Hematopoietic multipotent progenitor cell treated with erythropoietin and hydrocortisone succinate and interleukin-3 and kit ligand, for 17 days (in vitro differentiated cells): ENCODE data around the gene SLC12A5.
"Not testable (repeated sequence)": the region's sequence is repeated elsewhere in the genome, so short reads cannot be mapped to it uniquely, and the experiment has no call there.

Source experiments
- DNase-seq: peaks from one replicate; pipeline ENCODE4 v3.0.0-alpha.2; 2015; ENCODE audit warnings: low spot score

The SLC12A5 gene

GRCh38 chr20:46028772-46029371 is at the start of gene SLC12A5:
TSS of gene SLC12A5 (plus strand) at chr20:46029215. CDS start at chr20:46029345, 130 bp downstream.
- DNase-seq, result no peak

- no peak for DNase-seq
These were observed 47.8 kb upstream of the SLC12A5 start for GRCh38 chr20:45981261-45981660.

GRCh38 chr20:45983279-45983743 is 45.7 kb upstream of the SLC12A5 start:
- DNase-seq, result no peak

DNA sequence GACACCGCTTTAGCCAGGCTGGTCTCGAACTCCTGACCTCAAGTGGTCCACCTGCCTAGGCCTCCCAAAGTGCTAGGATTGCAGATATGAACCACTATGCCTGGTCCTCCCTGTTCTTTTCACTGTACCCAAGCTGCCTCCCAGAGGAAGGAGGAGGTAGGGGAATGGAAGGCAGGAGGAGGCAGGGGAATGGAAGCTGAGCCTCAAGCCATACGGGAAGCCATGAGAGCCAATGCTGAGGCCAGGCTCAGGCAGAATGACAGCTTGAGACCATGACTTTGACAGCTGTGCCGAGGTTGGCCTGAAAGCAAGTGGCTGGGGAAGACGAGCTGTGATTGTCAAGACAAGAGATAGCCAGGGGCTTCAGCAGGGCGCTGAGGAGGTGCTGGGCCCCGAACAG is 43.4 kb upstream of the SLC12A5 start:
- DNase-seq, result no peak

DNA sequence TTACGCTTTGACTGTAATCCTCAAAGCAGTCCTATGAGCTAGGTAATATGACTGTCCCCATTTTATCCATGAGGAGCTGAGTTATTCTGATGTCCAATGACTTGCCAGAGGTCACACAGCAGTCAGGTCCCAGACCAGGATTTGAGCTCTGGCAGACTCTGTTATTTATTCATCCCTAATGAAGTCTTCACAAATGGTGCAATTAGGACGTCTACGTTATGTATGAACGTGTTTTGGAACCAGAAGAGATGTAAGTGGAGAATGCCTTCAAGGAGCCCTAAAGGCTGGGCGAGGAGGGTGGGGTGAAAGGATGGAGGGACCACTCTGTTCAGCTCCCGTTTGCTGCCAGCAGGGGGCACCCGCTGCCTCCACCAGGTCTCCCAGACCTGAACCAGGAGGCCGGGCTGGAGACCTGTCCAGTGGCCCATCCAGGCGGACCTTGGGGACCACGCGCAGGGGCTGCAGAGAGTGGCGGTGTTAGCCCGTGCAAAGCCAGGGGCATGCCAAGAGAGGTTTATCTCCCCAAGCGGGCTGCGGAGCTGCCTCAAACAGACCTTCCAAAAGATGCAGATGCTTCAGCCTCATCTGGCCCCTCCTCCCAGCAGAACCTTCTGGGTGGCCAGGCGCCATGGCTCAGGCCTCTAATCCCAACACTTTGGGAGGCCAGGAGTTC is 41.8 kb upstream of the SLC12A5 start:
- peak; percentile 76 for DNase-seq

DNA sequence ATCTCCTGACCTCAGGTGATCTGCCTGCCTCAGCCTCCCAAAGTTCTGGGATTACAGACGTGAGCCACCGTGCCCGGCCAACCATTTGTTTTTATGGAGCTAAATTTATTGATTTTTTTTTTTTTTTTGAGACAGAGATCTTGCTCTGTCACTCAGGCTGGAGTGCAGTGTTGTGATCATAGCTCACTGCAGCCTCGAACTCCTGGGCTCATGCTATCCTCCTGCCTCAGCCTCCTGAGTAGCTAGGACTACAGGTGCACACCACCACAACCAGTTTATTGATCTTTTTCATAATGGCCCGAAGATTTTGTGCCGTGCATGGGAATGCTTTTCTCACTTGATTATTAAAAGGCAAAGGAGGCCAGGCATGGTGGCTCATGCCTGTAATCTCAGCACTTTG is 40.2 kb upstream of the SLC12A5 start:
- DNase-seq, result not testable (repeated sequence)

- DNase-seq, result no peak
These were observed 37.4 kb upstream of the SLC12A5 start for GRCh38 chr20:45991616-45992015.

DNA sequence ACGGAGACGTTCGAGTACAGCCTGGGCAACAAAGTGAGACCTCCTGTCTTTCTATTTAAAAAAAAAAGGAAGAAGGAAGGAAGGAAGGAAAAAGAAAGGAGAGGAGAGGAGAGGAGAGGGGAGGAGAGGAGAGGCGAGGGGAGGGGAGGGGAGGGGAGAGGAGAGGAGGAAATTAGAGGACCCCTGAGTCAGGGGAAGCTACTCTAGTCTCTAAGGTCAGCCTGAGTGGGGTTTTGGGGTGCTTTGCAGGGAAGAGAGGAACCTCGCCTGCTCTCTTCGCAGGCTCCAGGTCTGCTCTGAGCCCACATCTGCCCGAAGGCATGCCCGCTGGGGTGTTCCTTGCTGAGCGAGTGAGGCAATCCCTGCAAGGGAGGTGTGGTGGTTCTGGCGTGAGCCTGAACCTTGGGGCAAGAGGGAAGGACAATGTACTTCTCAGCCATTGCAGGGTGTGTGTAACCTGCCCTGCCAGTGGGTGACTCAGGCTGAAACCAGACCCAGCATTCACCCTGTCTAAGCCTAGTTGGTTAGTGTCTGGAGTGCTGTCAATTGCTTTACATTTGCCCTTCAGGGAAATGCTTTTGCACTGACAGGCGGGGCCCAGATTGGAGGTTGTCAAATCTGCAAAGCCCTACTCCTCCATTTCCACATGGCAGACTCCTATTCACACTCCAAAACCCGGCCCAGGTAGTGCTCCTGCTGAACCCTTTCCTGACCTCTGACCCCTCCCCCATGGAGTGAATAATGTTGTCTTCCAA is 35.6 kb upstream of the SLC12A5 start:
- DNase-seq, result no peak

DNA sequence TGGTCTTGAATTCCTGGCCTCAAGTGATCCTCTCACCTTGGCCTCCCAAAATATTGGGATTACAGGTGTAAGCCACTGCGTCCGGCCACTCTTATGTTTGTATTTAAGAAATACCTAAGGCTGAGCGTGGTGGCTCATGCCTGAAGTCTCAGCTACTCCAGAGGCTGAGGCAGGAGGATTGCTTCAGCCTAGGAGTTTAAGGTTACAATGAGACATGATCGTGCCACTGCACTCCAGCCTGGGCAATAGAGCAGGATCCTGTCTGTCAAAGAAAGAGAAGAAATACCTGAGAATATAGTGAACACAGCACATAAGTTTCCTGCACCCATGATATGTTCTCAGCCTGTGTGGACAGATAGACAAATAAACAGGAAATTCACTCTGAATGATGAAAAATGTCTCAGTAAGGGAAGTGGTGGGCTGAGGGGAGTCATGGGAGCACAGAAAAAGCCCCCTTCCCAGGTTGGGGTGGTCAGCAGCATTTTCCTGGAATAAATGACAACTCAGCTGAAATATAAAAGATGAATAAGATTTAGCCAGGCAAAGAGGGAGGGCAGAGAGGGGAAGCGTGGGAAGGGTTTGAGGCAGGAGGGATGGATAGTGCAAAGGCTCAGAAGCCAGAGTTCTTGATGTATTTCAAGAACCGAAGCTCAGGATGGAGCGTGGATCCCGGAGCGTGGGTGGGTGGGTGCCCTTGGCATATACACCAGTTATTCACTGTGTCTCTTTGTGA is 34.1 kb upstream of the SLC12A5 start:
- no peak for DNase-seq

- not testable (repeated sequence) for DNase-seq
These were observed 33.4 kb upstream of the SLC12A5 start for GRCh38 chr20:45995495-45996097.

- no peak for DNase-seq
These were observed 31.8 kb upstream of the SLC12A5 start for GRCh38 chr20:45997187-45997586.

DNA sequence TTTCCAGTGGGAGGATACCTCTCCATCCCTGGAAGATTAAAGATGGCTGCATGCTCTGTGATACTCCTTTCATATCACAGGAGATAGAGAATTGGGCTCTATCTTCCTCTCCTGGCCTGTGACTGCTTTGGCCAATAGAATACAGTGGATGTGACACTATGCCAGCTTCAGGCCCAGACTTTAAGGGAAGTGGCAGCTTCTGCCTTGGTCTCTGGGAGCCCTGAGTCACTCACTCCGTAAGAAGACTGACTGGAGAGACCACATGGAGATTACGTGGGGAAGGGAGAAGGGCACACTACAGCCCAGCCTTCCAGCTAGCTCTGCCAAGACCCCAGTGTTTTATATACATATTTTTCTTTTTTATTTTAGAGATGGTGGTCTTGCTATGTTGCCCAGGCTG is 30.7 kb upstream of the SLC12A5 start:
- DNase-seq, result no peak

DNA sequence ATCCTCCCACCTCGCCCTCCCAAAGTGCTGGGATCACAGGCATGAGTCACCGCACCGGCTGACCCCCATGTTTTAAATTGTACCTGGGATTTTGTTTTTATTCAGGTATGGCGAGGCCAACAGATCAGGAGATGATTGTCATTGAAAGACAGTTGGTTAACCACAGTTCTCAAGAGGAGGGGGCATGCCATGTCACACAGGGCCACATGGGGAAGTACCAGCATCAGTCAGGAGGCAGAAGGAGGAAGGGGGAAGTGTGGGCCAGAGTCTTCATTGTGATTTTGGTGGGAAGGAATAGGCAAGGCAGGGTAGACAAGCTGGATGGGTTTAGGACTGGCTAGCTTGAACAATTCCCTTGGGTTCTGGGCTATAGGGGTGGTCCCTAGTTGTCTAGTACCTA is 30.3 kb upstream of the SLC12A5 start:
- DNase-seq, result no peak

DNA sequence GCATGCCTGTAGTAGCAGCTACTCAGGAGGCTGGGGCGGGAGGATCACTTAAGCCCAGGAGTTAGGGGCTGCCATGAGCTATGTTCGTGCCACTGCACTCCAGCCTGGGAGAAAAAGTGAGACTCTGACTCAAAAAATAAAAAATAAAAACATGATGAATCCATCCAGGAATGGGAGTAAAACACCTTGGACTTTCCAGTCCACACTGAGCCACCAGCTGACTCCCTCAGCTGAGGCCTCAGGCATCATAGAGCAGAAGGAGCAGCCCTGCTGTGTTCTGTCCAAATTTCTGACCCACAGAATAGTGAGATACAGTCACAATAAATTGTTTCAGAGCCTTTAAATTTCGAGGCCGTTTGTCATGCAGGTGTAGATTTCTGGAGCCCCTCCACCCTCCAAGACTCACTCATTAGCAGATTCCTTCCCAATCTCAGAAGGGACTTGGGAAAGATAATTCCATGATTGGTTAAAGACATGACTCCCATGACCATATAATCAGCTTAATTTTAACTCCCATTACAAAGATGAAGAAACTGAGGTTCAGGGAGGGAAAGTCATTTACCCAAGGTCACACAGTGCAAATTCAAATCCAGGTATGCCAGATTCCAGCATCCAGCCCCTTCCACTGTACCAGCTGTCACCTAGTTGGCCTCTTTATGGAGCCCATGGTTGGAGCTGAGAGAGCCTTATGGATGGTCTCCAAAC is 29.3 kb upstream of the SLC12A5 start:
- DNase-seq, result no peak

- DNase-seq, result no peak
These were observed 28.6 kb upstream of the SLC12A5 start for GRCh38 chr20:46000262-46000996.

DNA sequence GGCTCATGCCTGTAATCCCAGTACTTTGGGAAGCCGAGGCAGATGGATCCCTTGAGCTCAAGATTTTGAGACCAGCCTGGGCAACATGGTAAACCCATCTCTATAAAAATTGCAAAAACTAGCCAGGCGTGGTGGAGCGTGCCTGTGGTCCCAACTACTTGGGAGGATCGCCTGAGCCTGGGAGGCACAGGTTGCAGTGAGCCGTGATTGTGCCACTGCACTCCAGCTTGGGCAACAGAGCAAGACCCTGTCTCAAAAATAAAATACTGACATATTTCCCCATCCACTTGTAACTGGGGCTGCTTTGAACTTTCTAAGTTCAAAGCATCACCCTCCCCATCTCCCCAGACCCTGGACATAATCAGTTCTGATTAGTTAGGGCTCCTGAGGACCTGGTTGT is 27.5 kb upstream of the SLC12A5 start:
- DNase-seq, result no peak

DNA sequence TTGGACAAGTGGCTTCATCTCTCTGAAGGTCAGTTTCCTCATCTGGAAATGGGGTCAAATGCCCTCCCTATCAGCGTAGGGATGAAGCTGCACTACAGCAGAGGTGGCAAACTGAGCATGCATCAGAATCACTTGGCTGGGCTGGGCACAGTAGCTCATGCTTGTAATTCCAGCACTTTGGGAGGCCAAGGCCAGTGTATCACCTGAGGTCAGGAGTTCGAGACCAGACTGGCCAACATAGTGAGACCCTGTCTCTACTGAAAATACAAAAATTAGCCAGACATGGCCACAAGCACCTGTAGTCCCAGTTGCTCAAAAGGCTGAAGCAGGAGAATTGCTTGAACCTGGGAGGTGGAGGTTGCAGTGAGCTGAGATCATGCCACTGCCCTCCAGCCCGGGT is 27.0 kb upstream of the SLC12A5 start:
- DNase-seq, result no peak

DNA sequence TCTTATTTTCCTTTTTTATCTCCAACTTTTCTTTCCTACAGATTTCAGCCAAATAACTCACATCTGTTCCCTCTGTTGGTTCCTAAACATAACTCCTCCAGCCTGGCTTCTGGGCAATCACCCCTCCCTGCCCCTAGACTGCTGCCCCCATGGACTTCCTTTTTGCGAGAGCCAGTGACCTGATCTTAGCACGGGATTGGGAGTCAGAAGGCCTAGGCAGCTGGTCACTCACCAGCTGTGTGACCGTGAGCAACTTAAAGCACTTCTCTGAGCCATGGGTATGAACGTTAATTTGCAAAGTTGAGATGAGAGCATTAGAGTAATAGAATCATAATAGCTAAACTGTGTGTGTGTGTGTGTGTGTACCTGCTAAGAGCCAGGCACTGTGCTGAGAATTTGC is 24.8 kb upstream of the SLC12A5 start:
- DNase-seq, result no peak

GRCh38 chr20:46004889-46005473 is 24.0 kb upstream of the SLC12A5 start:
- no peak for DNase-seq

DNA sequence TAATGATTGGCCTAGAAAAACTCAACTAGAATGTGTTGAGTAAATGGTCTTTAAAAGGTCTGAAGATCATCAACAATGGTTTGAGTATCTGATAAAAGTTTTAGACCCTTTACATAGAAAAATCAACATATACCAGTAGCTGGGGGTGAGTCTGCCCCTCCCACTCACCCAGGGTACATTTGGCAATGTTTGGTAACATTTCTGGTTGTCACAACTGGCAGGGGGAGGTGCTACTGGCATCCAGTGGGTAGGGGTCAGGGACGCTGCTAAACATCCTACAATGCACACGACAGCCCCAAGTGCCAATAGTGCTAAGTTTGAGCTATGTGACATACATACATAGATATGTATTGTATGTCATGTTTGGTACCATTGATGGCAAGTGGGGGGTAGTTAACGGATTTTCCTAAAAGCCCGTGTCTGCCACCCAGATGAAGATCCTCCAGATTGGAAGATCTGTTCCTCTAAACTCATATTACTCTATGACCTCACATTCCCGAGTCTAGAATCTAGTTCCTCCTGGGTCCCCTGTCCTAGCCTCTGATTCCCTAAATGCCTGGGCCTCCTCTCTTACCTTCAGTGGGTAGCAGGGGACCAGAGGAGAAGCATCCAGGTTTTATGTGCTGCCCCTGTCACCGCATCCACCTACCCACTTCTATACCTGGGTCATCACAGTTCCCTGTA is 22.9 kb upstream of the SLC12A5 start:
- DNase-seq, result no peak
